ENCODE measurements around the gene PLCH2. TPM values are rescaled to one million over a fixed set of nuclear protein-coding genes. Genes with fewer than 3 reads are reported as not detected.
A peak's percentile ranks its signal among the peaks of the same experiment; 100 is the strongest.

Gene PLCH2
- total and polyA plus RNA-seq, 12 donors, result 0.06 to 0.51 (median 0.10) TPM; not detected in 2

DNA sequence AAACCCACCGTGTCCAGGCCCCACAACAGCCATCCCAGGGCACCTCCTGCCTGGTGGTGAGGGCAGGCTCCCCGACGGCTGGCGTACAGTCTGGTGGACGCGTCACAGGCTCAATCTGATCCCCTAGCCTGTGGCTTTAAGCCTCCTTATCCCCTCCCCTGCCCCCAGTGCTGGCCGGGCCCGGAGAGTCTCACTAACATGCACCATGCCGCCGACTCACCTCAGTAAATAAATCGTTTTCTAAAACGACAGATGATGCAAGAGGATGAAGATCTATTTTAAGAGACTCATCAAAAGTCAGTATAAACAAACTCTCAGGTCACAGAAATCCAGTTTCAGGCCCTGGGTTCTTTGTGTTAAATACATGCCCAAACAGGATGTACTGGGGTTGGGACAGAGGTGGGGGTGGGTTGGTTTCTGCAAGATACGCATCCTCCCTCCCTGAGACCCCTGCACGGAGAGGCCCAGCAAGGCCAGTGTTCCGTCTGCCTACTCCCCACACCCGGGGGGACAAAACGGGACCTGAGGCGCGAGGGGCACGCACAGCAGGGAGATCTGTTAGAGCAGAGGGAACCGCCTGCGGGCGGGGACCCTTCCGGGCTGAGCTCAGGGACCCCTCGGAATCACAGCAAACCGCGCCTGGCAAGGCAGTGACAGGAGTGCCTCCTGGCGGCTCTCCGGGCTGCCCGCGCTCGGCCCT is 47.3 kb downstream of the PLCH2 start:
- H3K4me1 ChIP-seq, result peaks cover 29 to 55% (median 47%) of the 10 kb centered on the region in 9 donors
- peaks cover 4 to 41% (median 27%) of the 10 kb centered on the region in 9 donors for H3K36me3 ChIP-seq
- WGBS, 2 donors, result 60 to 66% methylated on average over 32 of the region's 32 CpGs
- intact Hi-C loops (cut with DNase I), result loop anchor here in 2 of 10 donors (10.0 kb wide), 1 partner anchor 121 kb away; no protein-coding TSS in a partner anchor
- ATAC-seq (no peak), DNase-seq (no peak)
- H3K4me3 ChIP-seq, result no peak overlapping the region
- H3K27me3 ChIP-seq, result peaks cover 0 to 15% (median 0%) of the 10 kb centered on the region in 7 donors
- TF ChIP-seq, protein P1, sequence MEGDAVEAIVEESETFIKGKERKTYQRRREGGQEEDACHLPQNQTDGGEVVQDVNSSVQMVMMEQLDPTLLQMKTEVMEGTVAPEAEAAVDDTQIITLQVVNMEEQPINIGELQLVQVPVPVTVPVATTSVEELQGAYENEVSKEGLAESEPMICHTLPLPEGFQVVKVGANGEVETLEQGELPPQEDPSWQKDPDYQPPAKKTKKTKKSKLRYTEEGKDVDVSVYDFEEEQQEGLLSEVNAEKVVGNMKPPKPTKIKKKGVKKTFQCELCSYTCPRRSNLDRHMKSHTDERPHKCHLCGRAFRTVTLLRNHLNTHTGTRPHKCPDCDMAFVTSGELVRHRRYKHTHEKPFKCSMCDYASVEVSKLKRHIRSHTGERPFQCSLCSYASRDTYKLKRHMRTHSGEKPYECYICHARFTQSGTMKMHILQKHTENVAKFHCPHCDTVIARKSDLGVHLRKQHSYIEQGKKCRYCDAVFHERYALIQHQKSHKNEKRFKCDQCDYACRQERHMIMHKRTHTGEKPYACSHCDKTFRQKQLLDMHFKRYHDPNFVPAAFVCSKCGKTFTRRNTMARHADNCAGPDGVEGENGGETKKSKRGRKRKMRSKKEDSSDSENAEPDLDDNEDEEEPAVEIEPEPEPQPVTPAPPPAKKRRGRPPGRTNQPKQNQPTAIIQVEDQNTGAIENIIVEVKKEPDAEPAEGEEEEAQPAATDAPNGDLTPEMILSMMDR (IDR thresholded peaks at IDR 0.05), result peak in 1 of 9 donors; percentile 12
- no peaks in the 10 kb centered on the region for H3K9me3 ChIP-seq
- H3K27ac ChIP-seq, result peak overlapping the region in 1 of 10 donors; percentile 36

DNA sequence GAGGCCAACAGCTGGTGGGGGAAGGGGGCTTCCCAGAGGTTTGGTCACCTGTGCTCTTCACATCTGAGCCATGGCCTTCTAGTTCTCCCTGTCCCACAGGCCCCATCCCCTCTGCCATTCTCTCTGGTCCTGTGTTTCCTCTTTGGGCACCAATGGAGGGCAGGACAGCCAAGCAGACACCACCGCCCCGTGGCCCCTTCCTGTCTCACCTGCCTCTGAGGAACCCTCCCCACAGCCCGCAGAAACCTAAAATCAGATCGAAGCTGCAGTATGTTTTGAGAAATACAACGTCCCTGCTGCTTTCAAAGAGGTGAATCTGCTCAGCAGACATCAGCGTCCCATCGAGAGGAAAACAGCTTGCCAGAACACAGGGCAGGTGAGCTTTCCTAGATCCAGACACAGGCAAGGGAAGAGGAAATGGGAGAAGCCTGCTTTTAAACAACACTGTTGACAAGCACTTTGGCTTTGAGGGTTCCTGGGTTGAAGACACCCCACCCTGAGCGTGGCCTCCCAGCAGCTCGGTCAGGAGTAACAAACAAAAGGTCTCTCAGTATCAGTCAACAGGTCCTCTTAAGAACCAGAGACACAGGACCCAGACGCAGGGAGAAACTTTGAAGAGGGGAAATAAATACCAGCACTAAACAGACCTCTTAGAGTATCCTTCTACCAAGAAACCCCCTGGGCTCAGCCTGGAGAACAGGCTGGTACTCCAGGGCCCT is 48.0 kb downstream of the PLCH2 start:
- Histone ChIP-seq H3K27ac (peak overlapping the region in 1 of 10 donors; percentile 36), H3K4me1 (peaks cover 32 to 63% (median 54%) of the 10 kb centered on the region in 9 donors), H3K4me3 (peak overlapping the region in 6 of 10 donors; percentile 64 to 100 (median 95)), H3K9me3 (no peaks in the 10 kb centered on the region), H3K36me3 (peaks cover under 1 to 34% (median 20%) of the 10 kb centered on the region in 9 donors), H3K27me3 (peaks cover 0 to 22% (median 0%) of the 10 kb centered on the region in 7 donors)
- 57 to 59% methylated on average over 10 of the region's 10 CpGs for WGBS, 2 donors
- no peak for DNase-seq
- intact Hi-C loops (cut with DNase I), result loop anchor here in 2 of 10 donors (10.0 kb wide), 1 partner anchor 121 kb away; no protein-coding TSS in a partner anchor
- no peak for ATAC-seq
- TF ChIP-seq, protein P1 (IDR thresholded peaks at IDR 0.05), result no peak

DNA sequence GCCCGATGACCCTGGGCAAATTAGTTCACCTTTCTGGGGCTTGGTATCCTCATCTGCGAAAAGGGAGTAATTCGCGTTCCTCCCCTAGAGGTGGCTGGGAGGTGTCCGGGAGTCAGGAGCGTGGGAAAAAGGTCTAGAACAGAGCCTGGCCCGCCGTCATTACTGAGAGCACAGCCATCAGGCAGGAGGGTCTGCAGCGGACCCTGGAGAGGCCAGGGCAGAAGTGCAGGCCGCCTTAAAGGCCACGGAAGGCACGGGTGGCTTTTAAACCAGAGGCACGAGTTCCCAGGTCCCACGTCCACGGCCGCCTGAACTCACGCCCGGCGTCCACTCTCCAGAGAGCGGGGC is 49.5 kb downstream of the PLCH2 start:
- intact Hi-C loops (cut with DNase I), result loop anchor here in 2 of 10 donors (5.0 to 10.0 kb wide), 4 partner anchors 62 to 328 kb away; partner anchors contain the start of genes PEX10 (in 1 of the 2) and PRXL2B (in 1 of the 2)

More for the DNA sequence above, 49.5 kb downstream of the PLCH2 start:
- Histone ChIP-seq H3K36me3 (peaks cover 0 to 19% (median 6%) of the 10 kb centered on the region in 9 donors), H3K27me3 (peaks cover 0 to 35% (median 0%) of the 10 kb centered on the region in 7 donors), H3K9me3 (no peaks in the 10 kb centered on the region), H3K4me3 (peak overlapping the region; percentile 64 to 100 (median 90)), H3K4me1 (peaks cover 35 to 68% (median 62%) of the 10 kb centered on the region in 9 donors), H3K27ac (peak overlapping the region in 9 of 10 donors; percentile 55 to 89 (median 83))
- WGBS, 2 donors, result 4% methylated on average over 20 of the region's 20 CpGs
- DNase-seq (no peak), ATAC-seq (no peak)
- TF ChIP-seq, protein P1 (IDR thresholded peaks at IDR 0.05), result no peak
